CD4-positive, alpha-beta T cell treated with Interleukin-15 for 1 hour (primary cell): ENCODE results near the gene XIRP1.

ENCODE experiments used
- DNase-seq: peaks from one replicate; pipeline ENCODE4 v3.0.0-alpha.2; 2020

The XIRP1 gene

GRCh38 chr3:39209329-39209970 is 17.1 kb upstream of the XIRP1 start:
- DNase-seq, result no peak

DNA sequence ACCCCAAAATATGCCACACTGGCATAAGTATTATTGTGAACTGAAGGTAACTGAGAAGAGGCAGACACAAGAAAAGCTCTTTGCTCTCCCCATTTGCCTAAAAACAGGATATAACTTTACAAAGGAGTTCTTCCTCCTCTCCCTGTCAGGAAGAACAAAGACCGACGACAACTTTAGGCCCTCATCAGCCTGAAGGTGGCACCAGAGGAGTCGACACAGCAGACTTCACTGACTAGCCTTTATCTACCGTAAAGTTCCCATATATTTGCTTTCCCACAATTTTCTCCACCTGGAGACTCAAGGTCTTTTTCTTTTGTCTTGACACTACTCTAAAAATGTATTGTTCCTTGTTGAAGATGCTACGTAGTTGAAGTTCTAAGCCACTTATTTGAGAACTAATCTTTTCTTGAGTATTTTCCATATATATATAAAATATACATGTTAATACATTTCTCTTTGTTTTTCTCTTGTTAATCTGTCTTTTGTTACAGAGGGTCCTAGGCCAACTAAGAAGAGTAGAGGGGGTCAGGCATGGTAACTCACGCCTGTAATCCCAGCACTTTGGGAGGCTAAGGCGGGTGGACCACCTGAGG is 16.2 kb upstream of the XIRP1 start:
- peak; percentile 45 for DNase-seq

DNA sequence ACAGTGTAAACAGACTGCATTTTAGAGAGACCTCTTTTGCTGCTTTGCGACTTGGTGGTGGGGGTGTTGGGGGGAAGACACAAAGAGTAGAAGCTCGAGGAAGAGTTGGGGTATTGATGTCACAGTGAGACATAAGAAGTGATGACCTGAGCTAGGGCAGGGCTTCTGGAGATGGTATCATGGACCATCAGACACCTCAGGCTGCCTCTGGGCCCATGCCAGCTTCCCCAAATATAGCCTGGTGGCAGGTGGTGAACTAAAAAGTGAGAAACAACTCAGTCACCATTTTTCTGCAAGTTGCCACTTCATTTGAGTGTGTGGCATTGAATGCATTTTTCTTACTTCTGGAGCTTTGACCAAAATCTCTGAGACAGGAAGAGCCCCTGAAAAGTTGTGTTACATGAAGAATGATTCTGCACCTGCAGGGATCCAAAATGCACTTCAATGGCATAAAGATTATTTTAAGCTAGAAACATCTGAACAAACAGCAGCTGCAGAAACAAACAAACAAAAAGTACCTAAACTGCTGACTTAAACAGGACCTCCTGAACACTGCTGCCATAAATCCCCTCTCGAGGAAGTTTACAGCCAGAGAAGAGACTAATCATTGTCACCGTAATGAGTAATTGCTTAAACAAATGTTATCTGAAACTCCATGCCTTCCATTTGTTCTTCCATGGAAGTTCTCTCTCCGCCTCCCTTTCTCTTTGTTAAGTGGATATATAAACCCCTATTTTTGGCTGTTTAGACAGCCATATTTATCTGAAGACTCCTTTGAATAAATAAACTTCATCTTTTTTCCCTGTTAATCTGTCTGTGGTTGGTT is 15.2 kb upstream of the XIRP1 start:
- no peak for DNase-seq

DNA sequence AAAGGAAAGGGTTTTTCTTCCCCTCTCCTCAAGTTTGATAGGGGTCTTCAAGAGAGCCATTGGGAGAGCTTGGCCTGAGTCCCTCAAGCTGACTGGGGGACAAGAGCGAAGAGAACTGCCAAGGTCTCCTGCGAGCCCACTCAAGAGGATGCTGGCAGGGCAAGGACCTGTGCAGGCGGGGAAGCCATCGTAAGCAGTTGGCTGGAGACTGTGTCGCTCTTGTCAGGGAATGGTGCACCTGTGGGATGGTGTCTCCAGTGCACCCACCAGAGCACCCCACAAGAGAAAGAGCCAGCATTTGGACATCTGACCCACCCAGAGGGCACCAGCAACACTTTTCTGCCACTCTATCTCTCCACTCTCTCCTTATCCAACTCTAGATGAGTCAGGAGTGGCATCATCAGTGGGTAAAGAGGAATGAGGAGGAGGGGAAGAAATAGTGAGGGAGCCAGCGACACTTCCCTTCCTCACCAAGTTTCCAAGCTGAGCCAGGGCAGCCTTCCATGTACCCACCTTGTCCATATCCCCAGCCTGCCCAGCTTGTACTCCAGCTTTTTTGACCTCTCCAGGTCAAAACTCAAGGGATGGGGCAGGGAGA is 13.6 kb upstream of the XIRP1 start:
- DNase-seq, result no peak

DNA sequence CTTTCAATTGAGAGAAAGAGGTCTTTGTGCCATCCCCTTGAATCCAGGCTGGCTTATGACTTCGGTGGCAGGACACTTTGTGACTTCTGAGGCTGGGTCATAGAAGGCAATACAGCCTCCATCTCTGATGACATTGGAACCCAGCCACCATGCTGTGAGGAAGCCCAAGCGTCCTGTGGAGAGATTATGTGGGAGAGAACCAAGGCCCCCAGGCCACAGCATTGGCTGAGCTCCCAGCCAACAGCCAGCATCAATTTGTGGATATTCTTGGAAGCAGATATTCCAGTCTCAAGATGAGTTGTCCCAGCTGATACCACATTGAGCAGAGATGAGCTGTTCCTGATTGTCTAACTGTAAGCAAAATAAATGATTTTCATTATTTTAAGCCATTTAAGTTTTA is 12.7 kb upstream of the XIRP1 start:
- DNase-seq, result no peak

GRCh38 chr3:39203860-39204259 is 11.5 kb upstream of the XIRP1 start:
- no peak for DNase-seq

DNA sequence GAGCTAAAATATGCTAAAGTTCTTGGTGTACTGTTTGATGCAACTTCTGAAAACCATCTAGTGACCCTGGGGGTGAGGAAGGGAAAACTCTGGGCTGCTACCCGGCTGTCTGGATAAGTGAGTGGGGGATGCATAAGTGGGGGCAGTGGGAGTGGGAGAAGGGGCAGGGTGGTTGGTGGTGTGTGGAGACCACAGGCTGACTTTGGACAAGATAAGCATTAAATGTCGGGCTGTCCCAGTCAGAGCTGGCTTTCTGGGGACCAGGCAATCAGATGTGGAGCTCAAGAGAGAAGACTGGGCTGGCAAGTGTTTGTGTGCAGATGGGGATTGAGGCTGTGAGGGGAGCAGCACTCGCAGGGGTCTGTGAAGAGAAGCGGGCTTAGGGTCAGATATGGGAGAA is 11.0 kb upstream of the XIRP1 start:
- DNase-seq, result no peak

DNA sequence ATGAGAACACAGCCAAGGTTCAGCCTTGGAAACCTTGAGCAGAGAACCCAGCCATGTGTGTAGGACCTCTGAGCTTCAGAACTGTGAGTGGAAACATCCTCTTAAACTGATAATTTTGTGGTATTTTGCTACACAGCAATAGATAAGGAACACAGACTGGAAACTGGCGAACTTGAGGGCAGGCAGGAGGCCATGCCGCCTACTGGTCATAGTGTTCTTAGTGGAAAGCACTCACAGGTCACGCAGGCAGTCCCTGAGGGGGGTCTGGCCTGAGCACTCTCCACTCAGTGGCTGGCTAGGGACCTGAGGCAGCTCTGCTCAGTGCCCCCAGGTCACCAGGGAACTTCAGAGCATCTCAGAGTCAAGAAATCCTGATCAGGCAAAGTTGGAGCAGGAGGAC is 9.7 kb upstream of the XIRP1 start:
- no peak for DNase-seq

- DNase-seq, result no peak
Measured at GRCh38 chr3:39196671-39197356, 4.4 kb upstream of the XIRP1 start.

GRCh38 chr3:39196034-39196433 is 3.6 kb upstream of the XIRP1 start:
- DNase-seq, result no peak

GRCh38 chr3:39193391-39193790 is 996 bp upstream of the XIRP1 start:
- DNase-seq, result no peak

GRCh38 chr3:39191773-39192172 is 622 bp downstream of the XIRP1 start:
- no peak for DNase-seq

DNA sequence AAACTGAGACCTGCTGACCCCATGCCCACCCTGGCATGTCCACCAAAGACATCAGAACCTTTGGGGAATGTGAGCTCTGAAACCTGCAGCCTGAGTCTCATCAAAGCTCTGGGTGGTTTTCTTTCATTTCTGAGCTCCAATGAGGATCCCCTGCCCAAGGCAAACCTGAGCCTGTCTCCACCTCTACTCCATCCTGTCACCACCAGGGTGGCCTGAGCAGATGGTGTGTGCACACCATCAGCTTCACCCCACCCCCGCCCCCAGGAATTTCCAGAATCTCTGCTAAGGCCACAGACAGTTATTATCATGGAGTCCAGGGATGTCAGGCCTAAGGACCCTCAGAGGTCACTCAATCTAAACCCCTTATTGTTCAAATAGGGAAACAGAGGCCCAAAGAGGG is 1.3 kb downstream of the XIRP1 start:
- DNase-seq, result no peak

- no peak for DNase-seq
Measured at GRCh38 chr3:39190281-39191025, 1.9 kb downstream of the XIRP1 start.

GRCh38 chr3:39189959-39190269 is 2.5 kb downstream of the XIRP1 start:
- peak; percentile 69 for DNase-seq

DNA sequence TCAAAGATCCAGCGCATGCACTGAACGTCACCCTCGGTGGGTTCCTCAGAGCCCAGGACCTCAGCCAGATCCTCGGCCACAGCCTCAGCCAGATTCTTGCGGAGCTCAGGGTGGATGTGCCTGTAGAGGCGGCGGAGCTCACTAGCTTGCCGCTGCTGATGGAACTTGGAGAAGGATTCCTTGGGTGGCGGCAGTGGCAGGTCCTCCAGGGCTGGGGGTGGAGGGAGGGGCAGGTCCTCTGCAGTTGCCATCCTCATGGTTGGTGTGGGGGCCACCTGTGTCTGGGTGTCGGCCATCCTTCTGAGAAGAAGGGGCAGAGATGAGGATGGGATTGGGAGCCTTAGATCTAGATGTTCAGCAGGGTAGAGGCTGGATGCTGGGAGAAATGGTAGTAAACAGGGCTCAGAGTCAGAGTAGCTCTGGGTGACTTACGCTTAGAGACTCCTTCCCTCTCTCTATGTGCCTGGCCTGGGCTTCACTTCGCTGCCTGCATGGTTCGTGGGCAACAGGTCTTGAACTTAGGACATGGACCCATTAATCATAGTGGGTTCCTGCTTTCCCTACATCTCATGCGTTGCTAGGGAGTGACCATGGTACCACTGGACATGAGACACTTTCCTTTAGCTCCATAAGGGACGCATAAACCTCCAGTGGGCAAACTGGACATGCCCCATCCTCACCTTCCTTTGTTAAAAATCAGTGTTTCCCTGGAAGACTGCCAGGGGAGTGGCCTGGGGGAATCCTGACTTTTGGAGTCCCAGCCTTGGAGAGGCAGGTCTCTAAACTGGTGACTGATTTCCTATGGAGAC is 3.0 kb downstream of the XIRP1 start:
- DNase-seq, result no peak

DNA sequence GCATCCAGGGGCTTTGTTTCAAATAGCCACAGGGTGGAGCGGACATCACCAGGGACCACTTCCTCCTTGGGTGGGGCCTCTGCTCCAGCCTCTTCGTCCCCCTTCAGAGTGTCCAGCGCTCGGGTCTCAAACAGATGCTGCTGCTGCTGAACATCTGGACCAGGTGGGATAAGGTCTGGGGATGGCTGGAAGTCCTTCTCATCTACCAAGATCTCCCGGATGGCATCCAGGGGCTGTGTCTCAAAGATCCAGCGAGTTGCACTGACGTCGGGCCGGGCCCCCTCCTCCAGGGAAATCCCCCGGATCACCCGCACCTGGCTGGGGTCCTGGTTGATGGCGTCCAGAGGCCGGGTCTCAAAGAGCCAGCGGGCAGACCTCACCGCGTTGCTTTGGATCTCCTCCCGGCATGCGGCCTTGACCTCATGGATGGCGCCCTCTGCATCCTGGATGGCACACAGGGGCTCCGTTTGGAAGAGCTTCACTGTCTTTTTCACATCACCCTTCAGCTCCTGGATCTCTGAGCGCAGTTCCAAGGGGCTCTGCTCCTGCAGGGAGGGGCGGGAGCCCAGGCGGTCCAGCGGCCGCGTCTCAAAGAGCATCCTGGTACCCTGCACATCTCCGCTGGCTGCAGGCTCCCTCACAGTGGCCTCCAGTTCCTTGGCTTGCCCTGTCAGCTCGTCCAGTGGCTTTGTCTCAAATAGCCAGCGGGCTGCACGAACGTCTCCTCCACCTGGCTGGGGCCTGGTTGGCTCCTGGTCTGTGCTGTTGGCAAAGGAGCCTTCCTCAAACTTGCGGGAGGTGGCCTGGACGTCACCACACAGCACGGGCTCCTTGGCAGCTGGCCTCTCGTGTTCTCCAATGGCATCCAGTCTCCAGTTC is 3.9 kb downstream of the XIRP1 start:
- no peak for DNase-seq

- no peak for DNase-seq
Measured at GRCh38 chr3:39187372-39188155, 4.8 kb downstream of the XIRP1 start.

- DNase-seq, result no peak
Measured at GRCh38 chr3:39186692-39187151, 5.7 kb downstream of the XIRP1 start.
